ENCODE data around the gene EPG5.

EPG5 gene

DNA sequence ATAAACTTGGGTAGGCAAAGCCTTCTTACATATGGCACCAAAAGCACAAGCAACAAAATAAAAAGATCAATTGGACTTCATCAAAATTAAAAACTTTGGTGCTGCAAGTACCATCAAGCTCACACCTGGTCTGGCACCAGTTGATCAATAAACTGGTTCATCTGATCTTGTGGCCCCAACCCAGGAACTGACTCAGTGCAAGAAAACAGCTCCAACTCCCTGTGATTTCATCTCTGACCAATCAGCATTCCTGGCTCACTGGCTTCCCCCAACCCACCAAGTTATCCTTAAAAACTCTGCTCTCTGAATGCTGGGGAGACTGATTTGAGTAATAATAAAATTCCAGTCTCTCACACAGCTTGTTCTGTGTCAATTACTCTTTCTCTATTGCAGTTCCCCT lies 8.4 kb downstream of the EPG5 start:
- no peak for DNase-seq (ENCODE audit: low read depth)
- TF ChIP-seq, protein P1, sequence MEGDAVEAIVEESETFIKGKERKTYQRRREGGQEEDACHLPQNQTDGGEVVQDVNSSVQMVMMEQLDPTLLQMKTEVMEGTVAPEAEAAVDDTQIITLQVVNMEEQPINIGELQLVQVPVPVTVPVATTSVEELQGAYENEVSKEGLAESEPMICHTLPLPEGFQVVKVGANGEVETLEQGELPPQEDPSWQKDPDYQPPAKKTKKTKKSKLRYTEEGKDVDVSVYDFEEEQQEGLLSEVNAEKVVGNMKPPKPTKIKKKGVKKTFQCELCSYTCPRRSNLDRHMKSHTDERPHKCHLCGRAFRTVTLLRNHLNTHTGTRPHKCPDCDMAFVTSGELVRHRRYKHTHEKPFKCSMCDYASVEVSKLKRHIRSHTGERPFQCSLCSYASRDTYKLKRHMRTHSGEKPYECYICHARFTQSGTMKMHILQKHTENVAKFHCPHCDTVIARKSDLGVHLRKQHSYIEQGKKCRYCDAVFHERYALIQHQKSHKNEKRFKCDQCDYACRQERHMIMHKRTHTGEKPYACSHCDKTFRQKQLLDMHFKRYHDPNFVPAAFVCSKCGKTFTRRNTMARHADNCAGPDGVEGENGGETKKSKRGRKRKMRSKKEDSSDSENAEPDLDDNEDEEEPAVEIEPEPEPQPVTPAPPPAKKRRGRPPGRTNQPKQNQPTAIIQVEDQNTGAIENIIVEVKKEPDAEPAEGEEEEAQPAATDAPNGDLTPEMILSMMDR (IDR thresholded peaks at IDR 0.05; ENCODE audit: low read depth, low read length, missing control alignments): no peak

DNA sequence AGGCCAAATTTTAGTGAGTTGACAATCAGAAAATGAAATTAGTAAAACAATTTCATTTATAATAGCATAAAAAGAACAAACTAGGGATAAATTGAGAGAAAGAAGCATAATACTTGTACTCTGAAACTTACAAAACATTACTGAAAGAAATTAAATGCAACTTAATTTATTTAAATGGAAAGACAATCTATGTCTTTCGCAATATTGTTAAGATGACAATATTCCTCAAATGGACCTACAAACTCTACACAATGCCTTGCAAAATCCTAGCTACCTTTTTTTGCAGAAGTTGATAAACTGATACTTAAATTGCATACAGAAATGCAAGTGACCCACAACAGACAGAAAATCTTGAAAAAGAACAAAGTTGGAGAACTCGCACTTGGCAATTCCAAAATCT lies 9.1 kb downstream of the EPG5 start:
- no peak overlapping the region for H3K4me3 ChIP-seq (ENCODE audit: low read depth, low read length)
- TF ChIP-seq, protein P1 (IDR thresholded peaks at IDR 0.05; ENCODE audit: low read depth, low read length, missing control alignments): no peak
- no peak for DNase-seq (ENCODE audit: low read depth)

More for the DNA sequence above, 8.4 kb downstream of the EPG5 start:
- no peak overlapping the region for H3K4me3 ChIP-seq (ENCODE audit: low read depth, low read length)

DNA sequence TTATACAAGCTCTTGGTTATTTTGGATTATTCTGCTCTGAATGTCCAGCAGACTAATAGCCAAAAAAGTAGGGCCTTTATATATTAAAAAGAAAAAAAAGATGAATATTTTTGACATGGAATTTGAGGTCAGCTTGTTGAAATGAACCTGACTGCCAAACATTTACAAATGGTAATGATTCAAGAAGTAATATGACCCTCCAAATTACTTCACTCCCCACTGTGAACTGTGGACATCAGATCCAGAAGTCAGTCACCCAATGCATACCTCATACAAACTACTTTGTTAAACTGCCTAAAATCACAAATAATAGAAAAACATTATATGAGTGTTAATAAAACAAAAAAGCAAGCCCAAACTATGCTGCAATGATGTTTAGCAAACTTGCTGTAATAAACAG lies 10.0 kb downstream of the EPG5 start:
- DNase-seq (ENCODE audit: low read depth): no peak
- H3K4me3 ChIP-seq (ENCODE audit: low read depth, low read length): no peak overlapping the region
- TF ChIP-seq, protein P1 (IDR thresholded peaks at IDR 0.05; ENCODE audit: low read depth, low read length, missing control alignments): no peak

DNA sequence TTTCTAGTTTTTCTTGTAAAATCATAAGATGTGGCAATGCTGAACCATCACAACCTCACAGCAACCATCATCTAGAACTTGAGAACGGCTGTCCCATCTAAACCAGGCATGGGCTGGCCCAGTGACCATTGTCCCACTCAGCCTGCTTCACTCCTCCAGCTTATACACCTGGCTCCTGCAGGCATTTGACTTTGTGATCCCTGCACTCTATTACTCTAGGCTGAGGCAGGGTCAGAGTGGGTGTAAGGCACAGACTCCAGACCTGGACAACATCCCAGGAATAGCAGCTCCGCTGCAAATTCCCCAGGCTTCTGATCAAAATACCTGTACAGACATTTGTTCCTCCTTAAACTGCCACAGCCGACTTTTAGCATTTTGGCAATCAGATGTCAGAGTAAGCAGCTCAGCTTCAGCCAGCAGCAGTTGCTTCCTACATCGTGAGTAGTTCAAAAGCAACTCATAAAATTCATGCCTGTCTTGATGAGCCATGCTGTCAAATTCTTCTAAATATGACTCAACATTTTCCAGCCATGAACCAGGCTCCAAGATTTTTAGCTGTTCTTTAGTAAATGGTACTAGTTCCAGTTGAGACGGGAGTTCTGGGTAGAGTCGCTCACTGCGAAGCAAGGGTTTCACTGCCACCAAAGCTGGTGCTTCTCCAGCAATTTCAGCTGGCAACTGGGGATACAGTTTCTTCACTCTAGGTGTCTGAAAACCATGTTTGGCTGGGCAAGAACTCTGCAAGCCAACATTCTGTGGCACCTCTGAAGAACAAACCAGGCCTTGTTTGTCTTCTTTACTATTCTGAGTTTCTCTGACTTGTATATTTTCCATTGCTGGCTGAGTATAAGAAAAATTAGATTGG lies 12.8 kb downstream of the EPG5 start:
- H3K4me3 ChIP-seq (ENCODE audit: low read depth, low read length): no peak overlapping the region
- TF ChIP-seq, protein P1 (IDR thresholded peaks at IDR 0.05; ENCODE audit: low read depth, low read length, missing control alignments): no peak
- no peak for DNase-seq (ENCODE audit: low read depth)

DNA sequence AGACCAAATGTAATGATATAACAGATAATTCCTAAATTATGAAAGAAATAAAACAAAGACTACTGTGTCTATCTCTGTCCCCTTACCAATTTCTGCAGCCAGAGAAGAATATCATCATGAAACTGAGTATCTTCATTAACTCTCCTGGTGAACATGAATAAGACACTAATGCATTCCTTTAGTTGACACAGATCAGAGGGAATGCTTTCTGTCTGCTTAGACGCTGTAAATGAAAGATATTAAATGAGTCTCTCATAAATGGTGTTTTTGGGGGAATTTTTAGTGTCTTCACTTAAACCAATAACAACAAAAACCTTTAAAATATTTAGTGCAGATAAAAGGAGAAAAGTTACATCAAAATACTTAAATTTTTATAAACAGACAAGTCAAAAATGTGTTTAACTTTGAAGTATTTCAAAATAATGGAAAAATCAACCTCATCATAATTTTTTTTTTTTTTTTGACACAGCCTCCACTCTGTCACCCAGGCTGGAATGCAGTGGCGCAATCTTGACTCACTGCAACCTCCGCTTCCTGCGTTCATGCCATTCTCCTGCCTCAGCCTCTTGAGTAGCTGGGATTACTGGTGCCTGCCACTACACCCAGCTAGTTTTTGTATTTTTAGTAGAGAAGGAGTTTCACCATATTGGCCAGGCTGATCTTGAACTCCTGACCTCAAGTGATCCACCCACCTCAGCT lies 16.0 kb downstream of the EPG5 start:
- no peak overlapping the region for H3K4me3 ChIP-seq (ENCODE audit: low read depth, low read length)
- DNase-seq (ENCODE audit: low read depth): no peak
- TF ChIP-seq, protein P1 (IDR thresholded peaks at IDR 0.05; ENCODE audit: low read depth, low read length, missing control alignments): no peak

DNA sequence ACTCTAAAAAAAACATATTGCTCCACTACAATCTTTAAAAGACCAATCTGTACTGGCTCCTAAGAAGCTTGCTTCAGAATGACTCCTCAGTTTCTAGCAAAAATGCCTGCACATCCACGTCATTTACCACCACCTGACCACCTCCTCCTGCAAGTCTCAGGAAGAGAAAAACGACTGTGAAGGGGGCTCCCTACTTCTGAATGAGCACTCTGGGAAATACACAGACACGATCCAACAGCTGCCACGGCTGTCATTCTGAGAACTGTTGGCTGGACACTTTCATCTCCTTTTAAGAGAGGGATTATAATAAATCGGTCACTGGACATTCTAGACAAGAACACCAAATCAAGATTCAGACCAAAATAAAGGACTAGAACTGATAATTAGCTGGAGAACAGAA lies 21.5 kb downstream of the EPG5 start:
- TF ChIP-seq, protein P1 (IDR thresholded peaks at IDR 0.05; ENCODE audit: low read depth, low read length, missing control alignments): no peak
- H3K4me3 ChIP-seq (ENCODE audit: low read depth, low read length): no peak overlapping the region
- DNase-seq (ENCODE audit: low read depth): no peak

Data from GM12864 (cell line).